GM23248 (cell line): Measurements from ENCODE around the gene CYP3A4. TPM values are rescaled to one million over a fixed set of nuclear protein-coding genes. Genes with fewer than 3 reads are reported as not detected.

Experiments
- DNase-seq: peaks from one replicate; pipeline ENCODE4 v3.0.0-alpha.2; 2015
- H2AFZ ChIP-seq: fragments of 200-600 bp; sonication (generic); 2 replicates; pipeline ENCODE4 v1.6.1; 2016; ENCODE audit warnings: antibody characterized with exemption
- H3F3A ChIP-seq: fragments of 200-600 bp; sonication (generic); 2 replicates; pipeline ENCODE4 v1.6.1; 2016; ENCODE audit warnings: mild to moderate bottlenecking, antibody characterized with exemption, mixed run types; ENCODE audit not compliant: insufficient read depth
- H3K27ac ChIP-seq: fragments of 200-600 bp; sonication (generic); 2 replicates; pipeline ENCODE4 v1.5.1; 2016; ENCODE audit warnings: mild to moderate bottlenecking
- H3K27me3 ChIP-seq: fragments of 200-600 bp; sonication (generic); replicated peaks from 2 replicates; pipeline ENCODE4 v1.6.1; 2016; ENCODE audit warnings: mild to moderate bottlenecking; ENCODE audit not compliant: insufficient read depth
- H3K36me3 ChIP-seq: fragments of 200-600 bp; sonication (generic); 2 replicates; pipeline ENCODE4 v1.6.1; 2016; ENCODE audit warnings: low read depth, mild to moderate bottlenecking
- H3K4me1 ChIP-seq: fragments of 200-600 bp; sonication (generic); 2 replicates; pipeline ENCODE4 v1.6.1; 2016; ENCODE audit warnings: mild to moderate bottlenecking; ENCODE audit not compliant: insufficient read depth
- H3K4me2 ChIP-seq: fragments of 200-600 bp; sonication (generic); one replicate; pipeline ENCODE4 v1.6.1; 2016; ENCODE audit warnings: mild to moderate bottlenecking; ENCODE audit not compliant: unreplicated experiment
- H3K4me3 ChIP-seq: fragments of 200-600 bp; sonication (generic); 2 replicates; pipeline ENCODE4 v1.5.1; 2016; ENCODE audit warnings: mild to moderate bottlenecking
- H3K79me2 ChIP-seq: fragments of 200-600 bp; sonication (generic); 2 replicates; pipeline ENCODE4 v1.6.1; 2016; ENCODE audit warnings: mild to moderate bottlenecking; ENCODE audit not compliant: insufficient read depth
- H3K9ac ChIP-seq: fragments of 200-600 bp; sonication (generic); 2 replicates; pipeline ENCODE4 v1.6.1; 2016; ENCODE audit warnings: mild to moderate bottlenecking
- H3K9me2 ChIP-seq: fragments of 200-600 bp; sonication (generic); 2 replicates; pipeline ENCODE4 v1.6.1; 2016; ENCODE audit warnings: mixed run types, mild to moderate bottlenecking, moderate library complexity; ENCODE audit not compliant: insufficient read depth
- H3K9me3 ChIP-seq: fragments of 200-600 bp; sonication (generic); one replicate; pipeline ENCODE4 v1.6.1; 2017; ENCODE audit warnings: low read depth
- H4K20me1 ChIP-seq: fragments of 200-600 bp; sonication (generic); 2 replicates; pipeline ENCODE4 v1.6.0; 2016; ENCODE audit not compliant: insufficient read depth
- EZH2 ChIP-seq: fragments of 200-600 bp; sonication (generic); IDR thresholded peaks from 2 replicates; pipeline ENCODE4 v1.6.1; 2018; ENCODE audit warnings: antibody characterized with exemption, mild to moderate bottlenecking; ENCODE audit not compliant: insufficient read depth, poor library complexity, severe bottlenecking
- EZH2phosphoT487 ChIP-seq: fragments of 200-600 bp; sonication (generic); IDR thresholded peaks from 2 replicates; pipeline ENCODE4 v1.6.1; 2018; ENCODE audit warnings: antibody characterized with exemption, moderate library complexity, mild to moderate bottlenecking, low read depth; ENCODE audit not compliant: insufficient read depth
- whole genome bisulfite sequencing, 2 experiments: methylation state at CpG; one replicate each; pipeline ENCODE4 v1.1.6; 2015 to 2017; ENCODE audit warnings: low lambda C conversion rate in 2 of 2, low coverage in 1 of 2; ENCODE audit errors: missing lambda C conversion rate in 2 of 2; 5-methylcytosine and 5-hydroxymethylcytosine counted together
- in situ Hi-C: fragments of 300-500 bp; cut with MboI; formaldehyde crosslinking; loops from 2 replicates; pipeline ENCODE4 v1.15.0; 2020
- polyA plus RNA-seq: library from polyadenylated mRNA; unstranded; fragments of >200 nt; fragmentation: Nextera tagmentation; extraction: Ambion mirVana; gene quantifications from 2 replicates; pipeline ENCODE4 v1.2.1, GENCODE V29; 2016
- total RNA-seq: library from RNA; depleted of rRNA; stranded (reverse); fragments of >200 nt; shearing (Covaris generic); gene quantifications from 2 replicates; pipeline ENCODE4 v1.2.3, GENCODE V29; 2014

Gene CYP3A4
- total and polyA plus RNA-seq, 2 experiments from 2014 or later, result not detected

GRCh38 chr7:99768471-99768870, 15.5 kb downstream of the CYP3A4 start:
- in situ Hi-C loops, result no loop called here
- H3K36me3 ChIP-seq, result no peaks in the 10 kb centered on the region
- no peaks in the 10 kb centered on the region for H4K20me1 ChIP-seq
- H3K9me3 ChIP-seq, result no peaks in the 10 kb centered on the region
- H3K27ac ChIP-seq, result no peak overlapping the region
- no peaks in the 10 kb centered on the region for H3K9me2 ChIP-seq
- no peak overlapping the region for H3K4me3 ChIP-seq
- no peak for DNase-seq
- H2AFZ ChIP-seq, result no peak overlapping the region
- H3K4me2 ChIP-seq, result no peak overlapping the region
- 27 to 34% methylated on average over 2 of the region's 2 CpGs for WGBS, 2 experiments
- H3K4me1 ChIP-seq, result peaks cover under 1% of the 10 kb centered on the region
- TF ChIP-seq EZH2, result no peak
- TF ChIP-seq EZH2phosphoT487, result no peak
- H3K27me3 ChIP-seq, result peaks cover 43% of the 10 kb centered on the region
- no peak overlapping the region for H3K9ac ChIP-seq
- peaks cover 4% of the 10 kb centered on the region; the same call in 1 of the 2 replicates for H3F3A ChIP-seq
- no peaks in the 10 kb centered on the region for H3K79me2 ChIP-seq

GRCh38 chr7:99767662-99768061, 16.3 kb downstream of the CYP3A4 start:
- Histone ChIP-seq H3K4me3 (no peak overlapping the region), H3K36me3 (no peaks in the 10 kb centered on the region), H3K9me3 (no peaks in the 10 kb centered on the region), H2AFZ (no peak overlapping the region), H3K27ac (no peak overlapping the region), H3K9me2 (no peaks in the 10 kb centered on the region), H3K4me2 (no peak overlapping the region), H4K20me1 (no peaks in the 10 kb centered on the region), H3K9ac (no peak overlapping the region), H3K4me1 (peaks cover 7% of the 10 kb centered on the region), H3F3A (peaks cover 11% of the 10 kb centered on the region), H3K79me2 (no peaks in the 10 kb centered on the region), H3K27me3 (peaks cover 43% of the 10 kb centered on the region)
- no peak for TF ChIP-seq EZH2
- TF ChIP-seq EZH2phosphoT487, result no peak
- in situ Hi-C loops, result no loop called here
- DNase-seq, result no peak
- WGBS, 2 experiments, result 6 to 8% methylated on average over 1 of the region's 1 CpG

DNA sequence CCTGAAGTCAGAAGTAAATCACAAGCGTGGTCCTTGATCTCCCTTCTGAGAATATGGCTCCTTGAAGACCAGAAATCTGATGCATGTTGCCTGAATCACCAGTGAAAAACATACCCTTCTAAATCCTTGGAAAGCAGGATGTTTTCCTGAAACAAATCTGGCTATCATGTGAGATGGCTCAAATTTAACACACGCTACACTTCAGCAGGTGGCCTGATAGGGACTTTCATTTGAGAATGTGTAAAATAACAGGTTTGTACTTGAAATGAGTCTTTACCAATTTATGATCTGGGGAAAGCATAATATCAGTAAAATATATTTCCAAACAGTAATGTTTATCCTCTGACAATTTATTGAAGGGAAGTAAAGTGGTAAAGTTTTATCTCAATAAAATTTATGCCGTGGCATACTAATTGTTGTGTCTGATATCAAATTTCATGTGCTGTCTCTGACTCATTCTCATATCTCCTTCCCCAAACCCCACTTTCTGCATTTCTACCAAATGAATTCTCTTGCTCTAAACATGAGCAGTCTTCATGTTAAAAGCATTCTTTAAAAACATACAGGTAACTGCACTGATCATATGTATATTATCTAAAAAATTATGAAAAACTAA, 17.4 kb downstream of the CYP3A4 start:
- peaks cover 14% of the 10 kb centered on the region for H3F3A ChIP-seq
- DNase-seq, result no peak
- 53 to 58% methylated on average over 3 of the region's 3 CpGs for WGBS, 2 experiments
- H3K9me3 ChIP-seq, result no peaks in the 10 kb centered on the region
- no peaks in the 10 kb centered on the region for H3K36me3 ChIP-seq
- no peaks in the 10 kb centered on the region for H4K20me1 ChIP-seq
- no peak overlapping the region for H2AFZ ChIP-seq
- peaks cover 36% of the 10 kb centered on the region for H3K27me3 ChIP-seq
- in situ Hi-C loops, result no loop called here
- no peak overlapping the region for H3K9ac ChIP-seq
- no peak overlapping the region for H3K27ac ChIP-seq
- H3K4me2 ChIP-seq, result no peak overlapping the region
- no peaks in the 10 kb centered on the region for H3K9me2 ChIP-seq
- H3K4me1 ChIP-seq, result peaks cover 11% of the 10 kb centered on the region
- no peak overlapping the region for H3K4me3 ChIP-seq
- TF ChIP-seq EZH2phosphoT487 (no peak), EZH2 (no peak)
- no peaks in the 10 kb centered on the region for H3K79me2 ChIP-seq

DNA sequence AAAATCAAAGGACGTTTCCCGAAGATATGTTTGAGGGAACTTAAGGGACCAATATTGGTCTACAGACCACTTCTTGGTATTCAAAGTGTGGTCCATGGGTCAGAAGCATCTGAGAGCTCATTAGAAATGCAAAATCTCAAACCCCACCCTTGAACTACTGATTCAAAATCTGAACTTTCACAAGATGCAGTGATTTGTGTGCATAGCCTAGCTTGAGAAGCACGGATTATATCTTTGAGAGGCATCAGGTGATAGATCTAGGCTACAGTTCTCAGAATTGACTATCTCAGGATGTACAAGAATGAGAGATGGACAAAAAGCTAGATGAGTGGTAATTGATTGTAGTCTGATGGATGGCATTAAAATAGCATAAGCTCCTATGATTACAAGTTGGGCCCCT, 19.5 kb downstream of the CYP3A4 start:
- 57 to 60% methylated on average over 3 of the region's 3 CpGs for WGBS, 2 experiments
- Histone ChIP-seq H3K27ac (no peak overlapping the region), H3K4me1 (peaks cover 11% of the 10 kb centered on the region), H3K79me2 (no peaks in the 10 kb centered on the region), H3K9me2 (no peaks in the 10 kb centered on the region), H3K9ac (no peak overlapping the region), H3K36me3 (no peaks in the 10 kb centered on the region), H3F3A (peaks cover 14% of the 10 kb centered on the region), H4K20me1 (no peaks in the 10 kb centered on the region), H3K4me3 (no peak overlapping the region), H2AFZ (no peak overlapping the region), H3K9me3 (no peaks in the 10 kb centered on the region), H3K27me3 (peaks cover 38% of the 10 kb centered on the region), H3K4me2 (no peak overlapping the region)
- TF ChIP-seq EZH2 (no peak), EZH2phosphoT487 (no peak)
- no peak for DNase-seq
- in situ Hi-C loops, result no loop called here
